ENCODE measurements around the gene SRSF5. TPM values are rescaled to one million over a fixed set of nuclear protein-coding genes. Genes with fewer than 3 reads are reported as not detected.
A peak's percentile ranks its signal among the peaks of the same experiment; 100 is the strongest.
"Not testable (repeated sequence)": the region's sequence is repeated elsewhere in the genome, so short reads cannot be mapped to it uniquely, and the experiment has no call there.

Gene SRSF5
- 100 to 1,000 TPM; 349 to 440 TPM for total RNA-seq
- polyA plus RNA-seq = 100 to 1,000 TPM; 136 to 532 TPM
- long read RNA-seq, donor 1, transcript SRSF5-217 (8 exons, 1,500 nt) = major isoform, 56 of 219 reads
- long read RNA-seq, donor 1, transcript SRSF5-201 (8 exons, 1,638 nt) = minor isoform, 14 of 219 reads
- long read RNA-seq, donor 1, partial matches to known transcripts = 46 of 219 reads
- long read RNA-seq, donor 1, other reads (novel, unspliced or antisense) = 96 of 219 reads
- long read RNA-seq, donor 2, transcript SRSF5-217 (8 exons, 1,500 nt) = major isoform, 8 of 82 reads
- long read RNA-seq, donor 2, partial matches to known transcripts = 22 of 82 reads
- long read RNA-seq, donor 2, other reads (novel, unspliced or antisense) = 44 of 82 reads

DNA sequence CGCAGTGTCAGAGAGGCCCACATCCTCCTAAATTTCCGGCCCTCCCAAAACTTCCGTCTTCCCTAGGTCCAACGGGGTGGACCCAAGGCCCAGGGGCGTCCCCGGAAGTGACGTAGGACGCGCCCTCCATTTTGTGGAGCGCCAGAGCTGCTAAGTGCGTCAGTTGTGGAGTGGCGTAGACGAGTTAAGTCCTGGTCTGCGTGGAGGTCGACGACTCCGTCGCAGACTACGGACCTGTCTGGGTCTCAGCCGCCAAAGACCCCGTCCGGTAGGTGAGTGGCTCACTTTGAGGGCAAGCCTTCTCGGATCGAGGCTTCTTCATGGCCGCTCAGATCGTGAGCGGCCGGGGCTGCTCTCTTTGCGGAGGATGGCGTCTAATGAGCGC is at the start of gene SRSF5:
Gene SRSF5, plus strand, starts transcription at position 159 of the 385 bp plus-strand sequence. CDS start 1,015 bp downstream, outside the sequence.
- no peaks in the 10 kb centered on the region for H3K9me3 ChIP-seq (ENCODE audit: control insufficient read depth, low read length)
- WGBS, 2 donors = 0% methylated on average over 31 of the region's 31 CpGs
- H3K36me3 ChIP-seq (ENCODE audit: control insufficient read depth in 1 of 2, insufficient read depth in 2 of 2, low read length in 1 of 2) = peaks cover 0 to 8% of the 10 kb centered on the region in 2 donors
- ATAC-seq (ENCODE audit: low FRiP score) = peak; percentile 97
- H3K4me3 ChIP-seq (ENCODE audit: low read length in 2 of 2) = peak within 1 kb of the TSS; percentile 95 to 96
- peaks cover 5 to 7% of the 10 kb centered on the region in 2 donors for H3K4me1 ChIP-seq (ENCODE audit: control insufficient read depth in 1 of 2, insufficient read depth in 2 of 2, low read length in 2 of 2)
- peak within 1 kb of the TSS; percentile 94 to 100 for H3K27ac ChIP-seq (ENCODE audit: low read depth in 1 of 2, low read length in 2 of 2)
- peak; percentile 98 for DNase-seq
- no peaks in the 10 kb centered on the region for H3K27me3 ChIP-seq (ENCODE audit: control insufficient read depth in 1 of 2, insufficient read depth in 2 of 2, low read length in 1 of 2)
- intact Hi-C loops (cut with DNase I) = no loop called here

DNA sequence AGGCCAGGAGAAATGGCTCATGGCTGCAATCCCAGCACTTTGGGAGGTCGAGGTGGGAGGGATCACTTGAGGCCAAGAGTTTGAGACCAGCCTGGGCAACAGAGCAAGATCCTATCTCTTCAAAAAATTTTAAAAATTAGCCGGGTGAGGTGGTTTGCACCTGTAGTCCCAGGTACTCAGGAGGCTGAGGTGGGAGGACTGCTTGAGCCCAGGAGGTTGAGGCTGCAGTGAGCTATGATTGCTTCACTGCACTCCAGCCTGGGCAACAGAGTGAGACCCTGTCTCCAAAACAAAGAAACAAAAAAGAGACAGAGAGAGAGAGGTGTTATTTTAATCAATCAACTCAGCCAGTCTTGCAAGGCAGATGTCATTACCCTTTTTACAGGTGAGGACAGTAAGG is 48.3 kb upstream of the SRSF5 start:
- H3K9me3 ChIP-seq (ENCODE audit: control insufficient read depth, low read length); H3K36me3 ChIP-seq (ENCODE audit: control insufficient read depth in 1 of 2, insufficient read depth in 2 of 2, low read length in 1 of 2); H3K4me3 ChIP-seq (ENCODE audit: low read length in 2 of 2); DNase-seq; ATAC-seq (ENCODE audit: low FRiP score); H3K4me1 ChIP-seq (ENCODE audit: control insufficient read depth in 1 of 2, insufficient read depth in 2 of 2, low read length in 2 of 2); H3K27ac ChIP-seq (ENCODE audit: low read depth in 1 of 2, low read length in 2 of 2); intact Hi-C loops (cut with DNase I); H3K27me3 ChIP-seq (ENCODE audit: control insufficient read depth in 1 of 2, insufficient read depth in 2 of 2, low read length in 1 of 2): not testable (repeated sequence)
- 84 to 86% methylated on average over 2 of the region's 2 CpGs for WGBS, 2 donors

DNA sequence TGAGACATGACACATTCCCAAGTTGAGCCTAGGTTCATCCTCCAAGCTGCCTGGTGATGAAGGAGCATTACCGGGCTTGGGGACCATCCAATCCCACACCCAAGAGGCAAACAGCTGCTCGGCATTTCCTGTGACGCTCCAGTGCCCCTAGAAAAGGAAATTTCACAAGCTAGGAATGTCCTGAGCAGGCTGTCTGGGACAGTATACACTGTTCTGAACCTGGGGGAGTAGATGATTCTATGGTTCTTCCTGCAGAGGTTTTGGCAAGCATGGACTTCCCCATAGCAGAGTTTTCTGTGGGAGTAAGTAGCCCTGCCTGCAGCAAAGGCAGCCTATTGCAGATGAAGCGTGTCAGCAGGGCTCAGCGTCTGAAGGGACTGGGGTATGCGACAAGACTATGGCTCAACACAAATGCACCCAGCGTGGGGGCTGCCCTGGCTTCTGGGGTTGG is 47.4 kb upstream of the SRSF5 start:
- no peaks in the 10 kb centered on the region for H3K36me3 ChIP-seq (ENCODE audit: control insufficient read depth in 1 of 2, insufficient read depth in 2 of 2, low read length in 1 of 2)
- H3K27me3 ChIP-seq (ENCODE audit: control insufficient read depth in 1 of 2, insufficient read depth in 2 of 2, low read length in 1 of 2) = no peaks in the 10 kb centered on the region
- no peak overlapping the region for H3K27ac ChIP-seq (ENCODE audit: low read depth in 1 of 2, low read length in 2 of 2)
- 63% methylated on average over 7 of the region's 7 CpGs for WGBS, 2 donors
- ATAC-seq (ENCODE audit: low FRiP score) = no peak
- H3K4me3 ChIP-seq (ENCODE audit: low read length in 2 of 2) = no peak overlapping the region
- intact Hi-C loops (cut with DNase I) = no loop called here
- peak in 1 of 2 donors; percentile 65 for DNase-seq
- H3K4me1 ChIP-seq (ENCODE audit: control insufficient read depth in 1 of 2, insufficient read depth in 2 of 2, low read length in 2 of 2) = no peaks in the 10 kb centered on the region
- no peaks in the 10 kb centered on the region for H3K9me3 ChIP-seq (ENCODE audit: control insufficient read depth, low read length)

DNA sequence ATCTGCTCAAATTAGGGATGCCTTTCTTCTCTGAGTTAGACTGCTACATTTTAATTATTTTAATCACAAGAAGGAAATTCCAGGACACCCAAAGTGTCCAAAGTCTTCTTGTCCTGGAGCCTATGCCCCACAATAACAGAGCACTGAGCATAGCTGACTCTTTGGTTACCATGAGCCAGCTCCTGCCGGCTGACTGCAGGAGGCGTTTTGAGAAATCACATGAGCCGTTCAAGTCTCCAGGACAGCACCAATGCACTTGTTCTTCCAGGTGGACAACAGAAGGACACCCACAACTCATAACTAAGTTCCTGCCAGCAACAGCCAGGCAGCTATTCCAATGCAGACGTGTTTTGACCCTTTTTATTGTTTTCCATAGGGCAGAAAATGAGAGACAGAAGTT is 46.0 kb upstream of the SRSF5 start:
- WGBS, 2 donors = 81 to 85% methylated on average over 4 of the region's 4 CpGs
- Histone ChIP-seq H3K27me3 (ENCODE audit: control insufficient read depth in 1 of 2, insufficient read depth in 2 of 2, low read length in 1 of 2) (no peaks in the 10 kb centered on the region), H3K9me3 (ENCODE audit: control insufficient read depth, low read length) (no peaks in the 10 kb centered on the region), H3K4me3 (ENCODE audit: low read length in 2 of 2) (no peak overlapping the region), H3K36me3 (ENCODE audit: control insufficient read depth in 1 of 2, insufficient read depth in 2 of 2, low read length in 1 of 2) (no peaks in the 10 kb centered on the region), H3K4me1 (ENCODE audit: control insufficient read depth in 1 of 2, insufficient read depth in 2 of 2, low read length in 2 of 2) (no peaks in the 10 kb centered on the region), H3K27ac (ENCODE audit: low read depth in 1 of 2, low read length in 2 of 2) (no peak overlapping the region)
- DNase-seq = no peak
- ATAC-seq (ENCODE audit: low FRiP score) = no peak
- intact Hi-C loops (cut with DNase I) = no loop called here

DNA sequence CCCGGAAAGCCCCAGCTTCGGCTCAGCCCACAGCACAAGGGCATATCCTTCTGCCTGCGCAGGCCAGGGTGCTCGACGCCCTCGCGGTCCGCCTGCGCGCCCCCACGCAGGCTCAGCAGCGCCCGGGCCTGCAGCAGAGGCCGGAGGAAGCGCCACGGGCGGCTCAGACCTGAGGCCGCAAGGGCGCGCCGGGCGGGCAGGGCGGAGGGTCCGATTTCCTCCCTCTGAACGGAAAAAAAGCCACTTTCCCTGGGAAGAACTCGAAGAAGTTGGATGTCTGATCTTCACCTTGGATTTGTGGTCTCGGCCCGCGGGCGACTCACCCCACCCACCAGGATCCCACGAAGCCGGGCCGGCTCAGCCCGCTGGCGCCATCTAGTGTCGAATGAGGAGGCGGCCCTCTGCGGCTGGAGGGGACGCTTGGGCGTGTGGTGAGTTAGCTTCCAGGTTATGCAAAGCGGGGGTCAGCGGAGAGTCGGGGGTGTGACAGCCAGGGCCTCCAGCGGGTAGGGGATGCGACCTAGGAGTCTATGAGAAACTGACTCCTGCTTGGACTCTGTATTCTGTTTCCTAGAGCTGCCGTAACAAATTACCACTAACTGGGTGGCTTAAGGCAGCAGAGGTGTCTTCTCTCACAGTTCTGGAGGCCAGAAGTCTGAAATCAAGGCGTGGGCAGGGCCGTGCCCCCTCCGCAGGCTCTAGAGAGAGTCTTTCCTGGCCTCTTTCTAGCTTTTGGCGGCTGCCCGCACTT is 40.0 kb upstream of the SRSF5 start:
- no peaks in the 10 kb centered on the region for H3K9me3 ChIP-seq (ENCODE audit: control insufficient read depth, low read length)
- 4 to 7% methylated on average over 51 of the region's 51 CpGs for WGBS, 2 donors
- intact Hi-C loops (cut with DNase I) = loop anchor here (1.0 to 5.0 kb wide), 4 partner anchors 124 to 142 kb away; no protein-coding TSS in a partner anchor
- DNase-seq = peak; percentile 88 to 96
- peak; percentile 96 for ATAC-seq (ENCODE audit: low FRiP score)
- H3K4me1 ChIP-seq (ENCODE audit: control insufficient read depth in 1 of 2, insufficient read depth in 2 of 2, low read length in 2 of 2) = no peaks in the 10 kb centered on the region
- no peaks in the 10 kb centered on the region for H3K36me3 ChIP-seq (ENCODE audit: control insufficient read depth in 1 of 2, insufficient read depth in 2 of 2, low read length in 1 of 2)
- no peaks in the 10 kb centered on the region for H3K27me3 ChIP-seq (ENCODE audit: control insufficient read depth in 1 of 2, insufficient read depth in 2 of 2, low read length in 1 of 2)
- H3K27ac ChIP-seq (ENCODE audit: low read depth in 1 of 2, low read length in 2 of 2) = no peak overlapping the region
- H3K4me3 ChIP-seq (ENCODE audit: low read length in 2 of 2) = no peak overlapping the region

DNA sequence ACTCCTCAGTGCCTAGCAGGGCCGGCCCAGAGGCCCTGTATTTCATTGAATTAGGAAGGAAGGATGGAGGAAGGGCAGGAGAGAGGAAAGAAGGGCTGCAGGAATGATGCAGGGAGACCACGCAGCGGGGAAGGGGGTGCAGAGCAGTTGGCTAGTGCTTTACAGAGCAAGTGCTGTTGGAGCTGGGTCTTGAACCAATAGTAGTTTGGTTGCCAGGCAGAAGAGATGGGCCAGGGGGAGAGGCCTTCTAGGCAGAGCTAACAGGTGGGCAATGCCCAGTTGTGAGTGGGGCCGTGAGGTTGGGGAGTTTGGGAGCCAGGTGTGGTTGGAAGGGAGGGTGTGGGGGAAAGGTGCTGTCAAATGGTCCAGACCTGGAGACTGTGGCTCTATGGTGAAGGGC is 39.1 kb upstream of the SRSF5 start:
- no peaks in the 10 kb centered on the region for H3K4me1 ChIP-seq (ENCODE audit: control insufficient read depth in 1 of 2, insufficient read depth in 2 of 2, low read length in 2 of 2)
- ATAC-seq (ENCODE audit: low FRiP score) (no peak), DNase-seq (no peak)
- H3K4me3 ChIP-seq (ENCODE audit: low read length in 2 of 2) = no peak overlapping the region
- no peaks in the 10 kb centered on the region for H3K36me3 ChIP-seq (ENCODE audit: control insufficient read depth in 1 of 2, insufficient read depth in 2 of 2, low read length in 1 of 2)
- H3K9me3 ChIP-seq (ENCODE audit: control insufficient read depth, low read length) = no peaks in the 10 kb centered on the region
- intact Hi-C loops (cut with DNase I) = loop anchor here (1.0 to 5.0 kb wide), 3 partner anchors 126 to 143 kb away; no protein-coding TSS in a partner anchor
- H3K27me3 ChIP-seq (ENCODE audit: control insufficient read depth in 1 of 2, insufficient read depth in 2 of 2, low read length in 1 of 2) = no peaks in the 10 kb centered on the region
- no peak overlapping the region for H3K27ac ChIP-seq (ENCODE audit: low read depth in 1 of 2, low read length in 2 of 2)
- WGBS, 2 donors = 88 to 94% methylated on average over 4 of the region's 4 CpGs

DNA sequence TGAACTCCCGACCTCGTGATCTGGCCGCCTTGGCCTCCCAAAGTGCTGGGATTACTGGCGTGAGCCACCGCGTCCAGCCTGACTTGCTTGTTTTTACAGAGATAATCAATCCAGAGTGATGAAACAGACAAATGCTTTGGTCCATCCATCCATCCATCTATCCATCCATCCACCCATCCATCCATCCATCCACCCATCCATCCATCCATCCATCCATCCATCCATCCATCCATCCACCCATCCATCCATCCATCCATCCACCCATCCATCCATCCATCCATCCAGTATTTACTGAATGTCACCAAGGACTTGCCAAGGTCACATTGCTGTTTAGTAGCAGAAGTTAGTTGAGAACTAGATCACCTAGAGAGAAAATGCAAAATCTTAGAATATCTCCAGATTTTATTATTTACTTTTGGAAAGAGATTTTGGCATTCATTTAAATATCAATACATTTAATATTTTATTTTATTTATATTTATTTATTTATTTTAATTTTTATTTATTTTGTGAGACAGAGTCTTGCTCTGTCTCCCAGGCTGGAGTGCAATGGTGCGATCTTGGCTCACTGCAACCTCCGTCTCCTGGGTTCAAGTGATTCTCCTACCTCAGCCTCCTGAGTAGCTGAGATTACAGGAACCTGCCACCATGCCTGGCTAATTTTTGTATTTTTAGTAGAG is 34.9 kb upstream of the SRSF5 start:
- intact Hi-C loops (cut with DNase I); H3K27ac ChIP-seq (ENCODE audit: low read depth in 1 of 2, low read length in 2 of 2); ATAC-seq (ENCODE audit: low FRiP score); H3K4me1 ChIP-seq (ENCODE audit: control insufficient read depth in 1 of 2, insufficient read depth in 2 of 2, low read length in 2 of 2); H3K9me3 ChIP-seq (ENCODE audit: control insufficient read depth, low read length); H3K4me3 ChIP-seq (ENCODE audit: low read length in 2 of 2); H3K27me3 ChIP-seq (ENCODE audit: control insufficient read depth in 1 of 2, insufficient read depth in 2 of 2, low read length in 1 of 2); H3K36me3 ChIP-seq (ENCODE audit: control insufficient read depth in 1 of 2, insufficient read depth in 2 of 2, low read length in 1 of 2); DNase-seq: not testable (repeated sequence)
- WGBS, 2 donors = 80 to 91% methylated on average over 8 of the region's 8 CpGs

DNA sequence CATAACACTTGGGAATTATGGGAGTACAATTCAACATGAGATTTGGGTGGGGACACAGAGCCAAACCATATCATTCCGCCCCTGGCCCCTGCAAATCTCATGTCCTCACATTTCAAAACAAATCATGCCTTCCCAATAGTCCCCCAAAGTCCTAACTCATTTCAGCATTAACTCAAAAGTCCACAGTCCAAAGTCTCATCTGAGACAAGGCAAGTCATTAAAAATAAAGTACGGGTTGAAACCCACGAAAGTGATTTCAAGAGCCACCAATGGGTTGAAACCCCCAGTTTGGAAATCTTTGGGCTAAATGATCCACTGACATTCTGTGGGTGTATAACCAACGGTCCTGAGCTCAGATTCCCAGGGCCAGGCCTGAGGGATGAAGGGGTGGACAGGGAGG is 30.5 kb upstream of the SRSF5 start:
- H3K27ac ChIP-seq (ENCODE audit: low read depth in 1 of 2, low read length in 2 of 2); DNase-seq; intact Hi-C loops (cut with DNase I); H3K4me1 ChIP-seq (ENCODE audit: control insufficient read depth in 1 of 2, insufficient read depth in 2 of 2, low read length in 2 of 2); H3K27me3 ChIP-seq (ENCODE audit: control insufficient read depth in 1 of 2, insufficient read depth in 2 of 2, low read length in 1 of 2); H3K36me3 ChIP-seq (ENCODE audit: control insufficient read depth in 1 of 2, insufficient read depth in 2 of 2, low read length in 1 of 2); H3K4me3 ChIP-seq (ENCODE audit: low read length in 2 of 2); H3K9me3 ChIP-seq (ENCODE audit: control insufficient read depth, low read length); ATAC-seq (ENCODE audit: low FRiP score): not testable (repeated sequence)
- WGBS, 2 donors = 81 to 84% methylated on average over 4 of the region's 4 CpGs

Data from aorta (tissue), 5 donors.